OCI-LY7 (cell line): ENCODE measurements around the gene C1orf94.

Source experiments
- CTCF ChIP-seq: fragments of 200-600 bp; sonication (generic); conservative IDR thresholded peaks from 2 replicates; pipeline ENCODE4 v1.5.1; 2014; ENCODE audit warnings: mild to moderate bottlenecking, antibody characterized with exemption, low read length, moderate library complexity, mixed read lengths
- EZH2phosphoT487 ChIP-seq: fragments of 200-600 bp; sonication (generic); IDR thresholded peaks from 2 replicates; pipeline ENCODE4 v1.6.1; 2018; ENCODE audit warnings: low read depth, borderline replicate concordance, mild to moderate bottlenecking, mixed run types, antibody characterized with exemption, low read length, moderate library complexity, mixed read lengths

GRCh38 chr1:34132161-34132420 lies 44.6 kb upstream of the C1orf94 start:
- TF ChIP-seq CTCF (no peak), EZH2phosphoT487 (no peak)
